Heart left ventricle (tissue), 16 donors: ENCODE results near the gene EPHB1. TPM values are rescaled to one million over a fixed set of nuclear protein-coding genes. Genes with fewer than 3 reads are reported as not detected.

Source experiments
- ATAC-seq, 4 donors: fragments of 200-7000 bp; cut with Tn5 transposase; one replicate each; pipeline ENCODE4 v1.9.1; 2020 to 2022; ENCODE audit warnings: moderate library complexity in 4 of 4, mild to moderate bottlenecking in 3 of 4, moderate number of reproducible peaks in 1 of 4
- DNase-seq, 5 donors: peaks; one replicate each; pipeline ENCODE4 v3.0.0-alpha.2; 2020
- H3K27ac ChIP-seq, 12 donors: fragments of 200-600 bp; sonication (generic) in 4 of 12; one replicate each; pipeline versions ENCODE4 v1.5.0 to v1.8.0; 2016 to 2022; ENCODE audit warnings: mild to moderate bottlenecking in 2 of 12
- H3K27me3 ChIP-seq, 9 donors: fragments of 200-600 bp; sonication (generic) in 2 of 9; one replicate each; pipeline versions ENCODE4 v1.5.1 to v1.8.0; 2016 to 2022; ENCODE audit warnings: mild to moderate bottlenecking in 3 of 9
- H3K36me3 ChIP-seq, 9 donors: fragments of 200-600 bp; sonication (generic) in 2 of 9; one replicate each; pipeline versions ENCODE4 v1.5.0 to v1.8.0; 2018 to 2022; ENCODE audit warnings: mild to moderate bottlenecking in 2 of 9
- H3K4me1 ChIP-seq, 12 donors: fragments of 200-600 bp; sonication (generic) in 4 of 12; one replicate each; pipeline versions ENCODE4 v1.5.0 to v1.8.0; 2016 to 2022; ENCODE audit warnings: mild to moderate bottlenecking in 3 of 12
- H3K4me3 ChIP-seq, 12 donors: fragments of 200-600 bp; sonication (generic) in 4 of 12; one replicate each; pipeline versions ENCODE4 v1.5.0 to v1.8.0; 2017 to 2022; ENCODE audit warnings: mild to moderate bottlenecking in 9 of 12, moderate library complexity in 4 of 12
- H3K9me3 ChIP-seq, 12 donors: fragments of 200-600 bp; sonication (generic) in 4 of 12; one replicate each; pipeline versions ENCODE4 v1.5.0 to v1.8.0; 2016 to 2022; ENCODE audit warnings: mild to moderate bottlenecking in 1 of 12
- POLR2A ChIP-seq, 2 donors: fragments of 450-650 bp; IDR thresholded peaks; one replicate each; pipeline ENCODE4 v1.6.1; 2017; ENCODE audit warnings: antibody characterized with exemption in 2 of 2, mild to moderate bottlenecking in 2 of 2, moderate library complexity in 2 of 2
- WGBS, 4 donors: extraction: QIAGEN DNeasy Blood & Tissue Kit in 2 of 4; methylation state at CpG; one replicate each; pipeline versions ENCODE4 v1.1.5 to v1.1.7; 2013 to 2018; 5-methylcytosine and 5-hydroxymethylcytosine counted together
- intact Hi-C, 10 donors: fragments of 100-400 bp; cut with DNase I; formaldehyde crosslinking; loops; one replicate each; pipeline versions ENCODE4 v1.11.1 to v1.14.2; 2022
- polyA plus RNA-seq, 2 donors: library from polyadenylated mRNA; stranded (reverse); fragments of 200-250 nt; gene quantifications; one replicate each; pipeline ENCODE4 v1.2.3, GENCODE V29; 2013
- total RNA-seq, 9 donors: library from RNA; depleted of rRNA in 2 of 9; stranded (reverse); fragments of >200 nt in 2 of 9; fragmentation: NEBNext Ultra II Directional in 3 of 9; extraction: Animal tissue kit (Norgen Biotek cat#: 25700) in 3 of 9; gene quantifications; one replicate each; pipeline versions ENCODE4 v1.1.0 to v1.2.4, GENCODE V29; 2016 to 2023
- TF ChIP-seq, protein P1 (sequence below), 12 donors: fragments of 200-600 bp; sonication (generic) in 4 of 12; IDR thresholded peaks; one replicate each; pipeline versions ENCODE4 v1.5.0 to v1.8.0; 2018 to 2022; ENCODE audit warnings: antibody characterized with exemption in 12 of 12, mild to moderate bottlenecking in 5 of 12
- donor health status: ischemic (EF 13 %, LVEDD 7.1; RV severe dilation, severe dysfunction).
- donor health status: healthy with polysubstance abuse.
- donor health status: DM: no; HTN: yes; CAD: no.
- donor health status: DM: no; HTN: no; CAD: no.
- donor health status: ischemic (EF 25% LVEDD 6.9; RV normal size, moderate dysfunction).
- donor health status: ischemic (EF 25% LVEDD 5.7; RV mildly dilated, moderate dysfunction).
- donor health status: healthy.
- donor health status: DM: yes; HTN: yes; CAD: no.
- donor health status: ischemic (EF 35%, LVEDD 5.7; RV mildly dilated, moderate dysfunction).
- donor health status: nonischemic (EF 11% LVEDD 7.7; RV severe dilation, severe dysfunction).
- donor health status: DM: yes; HTN: yes; CAD: no.
- donor health status: PGD.
- donor health status: ischemic (EF 29% LVEDD 5.4; RV normal size, mild dysfunction).
- donor health status: nonischemic (EF 23%, LVEDD 6.1; RV moderate dilation, normal function).

The EPHB1 gene
- total and polyA plus RNA-seq, 11 donors: 0.31 to 2.2 (median 1.1) TPM

DNA sequence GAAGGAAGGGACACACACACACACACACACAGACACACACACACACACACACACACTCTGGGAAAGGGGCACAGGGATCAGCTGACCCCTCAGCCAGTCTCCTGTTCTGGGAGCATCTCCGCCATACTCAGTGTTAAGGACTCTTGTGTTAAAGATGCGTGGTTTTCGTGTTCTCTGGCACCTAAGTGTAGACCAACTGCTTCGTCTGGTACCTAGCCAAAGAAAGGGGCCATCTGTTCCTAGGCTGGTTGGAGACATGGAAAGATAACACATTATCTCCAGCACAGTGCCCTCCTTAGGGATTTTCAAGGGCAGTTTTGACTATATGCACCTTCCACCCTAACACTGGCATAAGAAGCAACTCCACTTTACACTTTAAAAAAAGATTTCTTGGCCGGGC, 65.1 kb downstream of the EPHB1 start:
- H3K9me3 ChIP-seq: no peaks in the 10 kb centered on the region
- H3K4me1 ChIP-seq: peaks cover 0 to 11% (median 4%) of the 10 kb centered on the region in 12 donors
- ATAC-seq (no peak), DNase-seq (no peak)
- WGBS, 4 donors: 79 to 90% (median 88%) methylated on average over 5 of the region's 5 CpGs
- peaks cover 0 to 7% (median 0%) of the 10 kb centered on the region in 9 donors for H3K27me3 ChIP-seq
- no peak overlapping the region for H3K4me3 ChIP-seq
- intact Hi-C loops: no loop called here
- no peaks in the 10 kb centered on the region for H3K36me3 ChIP-seq
- H3K27ac ChIP-seq: no peak overlapping the region
- no peak for TF ChIP-seq POLR2A (IDR thresholded peaks at IDR 0.05)
- TF ChIP-seq, protein P1, sequence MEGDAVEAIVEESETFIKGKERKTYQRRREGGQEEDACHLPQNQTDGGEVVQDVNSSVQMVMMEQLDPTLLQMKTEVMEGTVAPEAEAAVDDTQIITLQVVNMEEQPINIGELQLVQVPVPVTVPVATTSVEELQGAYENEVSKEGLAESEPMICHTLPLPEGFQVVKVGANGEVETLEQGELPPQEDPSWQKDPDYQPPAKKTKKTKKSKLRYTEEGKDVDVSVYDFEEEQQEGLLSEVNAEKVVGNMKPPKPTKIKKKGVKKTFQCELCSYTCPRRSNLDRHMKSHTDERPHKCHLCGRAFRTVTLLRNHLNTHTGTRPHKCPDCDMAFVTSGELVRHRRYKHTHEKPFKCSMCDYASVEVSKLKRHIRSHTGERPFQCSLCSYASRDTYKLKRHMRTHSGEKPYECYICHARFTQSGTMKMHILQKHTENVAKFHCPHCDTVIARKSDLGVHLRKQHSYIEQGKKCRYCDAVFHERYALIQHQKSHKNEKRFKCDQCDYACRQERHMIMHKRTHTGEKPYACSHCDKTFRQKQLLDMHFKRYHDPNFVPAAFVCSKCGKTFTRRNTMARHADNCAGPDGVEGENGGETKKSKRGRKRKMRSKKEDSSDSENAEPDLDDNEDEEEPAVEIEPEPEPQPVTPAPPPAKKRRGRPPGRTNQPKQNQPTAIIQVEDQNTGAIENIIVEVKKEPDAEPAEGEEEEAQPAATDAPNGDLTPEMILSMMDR (IDR thresholded peaks at IDR 0.05): no peak

DNA sequence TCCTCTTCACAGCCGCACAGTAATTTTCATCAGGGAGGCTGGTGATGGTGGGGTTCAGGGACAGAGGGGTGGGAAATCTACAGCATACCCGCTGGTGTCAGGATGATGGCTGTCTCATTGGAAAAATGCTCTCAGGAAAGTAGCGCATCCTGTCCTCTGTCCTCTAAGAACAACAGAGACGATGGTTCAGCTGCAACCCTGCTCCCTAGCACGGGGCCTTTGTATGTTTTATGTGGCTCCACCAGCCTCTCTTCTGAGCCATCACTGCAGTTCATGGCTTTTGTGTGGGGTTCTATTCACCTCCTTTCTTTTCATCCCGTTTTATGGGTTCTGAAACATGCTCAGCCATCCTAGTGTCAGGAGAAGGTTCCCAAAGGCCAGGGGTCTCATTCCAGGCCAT, 68.9 kb downstream of the EPHB1 start:
- no peak overlapping the region for H3K4me3 ChIP-seq
- H3K4me1 ChIP-seq: peaks cover 0 to 11% (median 2%) of the 10 kb centered on the region in 12 donors
- DNase-seq (no peak), ATAC-seq (peak in 1 of 4 donors; percentile 46)
- H3K27me3 ChIP-seq: peaks cover 0 to 4% (median 0%) of the 10 kb centered on the region in 9 donors
- H3K36me3 ChIP-seq: no peaks in the 10 kb centered on the region
- no peak overlapping the region for H3K27ac ChIP-seq
- 63 to 85% (median 69%) methylated on average over 6 of the region's 6 CpGs for WGBS, 4 donors
- TF ChIP-seq, protein P1 (IDR thresholded peaks at IDR 0.05): no peak
- no peak for TF ChIP-seq POLR2A (IDR thresholded peaks at IDR 0.05)
- intact Hi-C loops: no loop called here
- H3K9me3 ChIP-seq: no peaks in the 10 kb centered on the region

DNA sequence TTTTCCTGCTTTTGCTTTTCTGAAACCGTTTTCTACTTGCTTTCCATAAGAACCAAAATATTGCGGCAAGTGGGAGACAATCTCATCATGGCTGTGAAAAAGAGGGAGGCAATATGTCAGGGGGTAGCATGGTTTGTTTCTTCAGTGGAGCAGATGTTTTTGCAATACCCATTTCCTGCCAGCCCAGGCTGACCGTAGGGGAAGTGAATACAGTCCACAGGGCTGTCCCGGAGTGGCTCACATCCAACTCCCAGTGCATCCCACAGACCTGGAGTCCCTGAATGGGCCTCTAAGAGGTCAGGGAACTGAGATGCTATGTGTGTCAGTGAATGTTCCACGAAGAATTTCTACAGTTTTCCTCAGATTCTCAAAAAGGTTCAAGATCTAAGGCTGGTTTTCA, 69.6 kb downstream of the EPHB1 start:
- intact Hi-C loops: no loop called here
- Histone ChIP-seq H3K9me3 (no peaks in the 10 kb centered on the region), H3K4me1 (peaks cover 0 to 11% (median 2%) of the 10 kb centered on the region in 12 donors), H3K27me3 (no peaks in the 10 kb centered on the region), H3K36me3 (no peaks in the 10 kb centered on the region), H3K27ac (no peak overlapping the region), H3K4me3 (no peak overlapping the region)
- ATAC-seq: peak in 2 of 4 donors; percentile 49 to 91
- DNase-seq: peak in 3 of 5 donors; percentile 30 to 42 (median 34)
- 31 to 46% (median 39%) methylated on average over 5 of the region's 5 CpGs for WGBS, 4 donors
- TF ChIP-seq POLR2A (IDR thresholded peaks at IDR 0.05): no peak
- TF ChIP-seq, protein P1 (IDR thresholded peaks at IDR 0.05): no peak

DNA sequence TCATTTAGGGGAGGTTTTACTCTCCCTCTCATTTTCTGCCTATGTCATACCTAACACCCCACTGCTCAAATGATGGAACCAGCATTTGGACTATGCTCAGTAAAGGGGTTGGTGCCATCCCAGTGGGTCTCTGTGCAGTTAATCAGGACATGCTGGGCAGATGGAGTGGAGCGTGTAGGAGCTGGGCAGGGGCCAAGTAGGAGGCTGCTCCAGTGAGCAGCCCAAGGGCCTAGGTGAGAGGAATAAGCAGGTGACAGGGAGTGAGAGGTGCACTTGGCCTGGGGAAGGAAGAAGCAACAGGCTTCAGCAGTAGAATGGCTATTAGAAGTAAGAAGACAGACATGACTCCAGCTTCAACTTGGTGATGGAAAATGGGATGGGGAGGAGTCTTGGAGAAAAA, 72.2 kb downstream of the EPHB1 start:
- Histone ChIP-seq H3K27ac (no peak overlapping the region), H3K27me3 (no peaks in the 10 kb centered on the region), H3K4me1 (peaks cover 0 to 11% (median 2%) of the 10 kb centered on the region in 12 donors), H3K9me3 (no peaks in the 10 kb centered on the region), H3K36me3 (no peaks in the 10 kb centered on the region), H3K4me3 (no peak overlapping the region)
- no peak for TF ChIP-seq POLR2A (IDR thresholded peaks at IDR 0.05)
- TF ChIP-seq, protein P1 (IDR thresholded peaks at IDR 0.05): no peak
- ATAC-seq (no peak), DNase-seq (no peak)
- intact Hi-C loops: no loop called here
- WGBS, 4 donors: 94 to 100% (median 98%) methylated on average over 1 of the region's 1 CpG
